HG03139 (cell line): ENCODE data around the gene NR3C1.
"Not testable (repeated sequence)": the region's sequence is repeated elsewhere in the genome, so short reads cannot be mapped to it uniquely, and the experiment has no call there.

ENCODE experiments used
- ATAC-seq: cut with Tn5 transposase; IDR thresholded peaks from one replicate; pipeline ENCODE4 v1.9.1; 2021; ENCODE audit not compliant: unreplicated experiment

Gene NR3C1

GRCh38 chr5:143341807-143342570 is 61.5 kb downstream of the NR3C1 start:
- no peak for ATAC-seq

GRCh38 chr5:143340891-143341685 is 62.4 kb downstream of the NR3C1 start:
- ATAC-seq: no peak

GRCh38 chr5:143338658-143339366 is 64.7 kb downstream of the NR3C1 start:
- ATAC-seq: no peak

GRCh38 chr5:143337946-143338345 is 65.5 kb downstream of the NR3C1 start:
- ATAC-seq: no peak

GRCh38 chr5:143336485-143336884 is 67.0 kb downstream of the NR3C1 start:
- ATAC-seq: no peak

GRCh38 chr5:143334903-143335302 is 68.6 kb downstream of the NR3C1 start:
- ATAC-seq: no peak

GRCh38 chr5:143334380-143334779 is 69.1 kb downstream of the NR3C1 start:
- ATAC-seq: not testable (repeated sequence)

- no peak for ATAC-seq
Observed at GRCh38 chr5:143331956-143332355, 71.5 kb downstream of the NR3C1 start.

- no peak for ATAC-seq
Observed at GRCh38 chr5:143329843-143330242, 73.6 kb downstream of the NR3C1 start.

- no peak for ATAC-seq
Observed at GRCh38 chr5:143328589-143329220, 74.8 kb downstream of the NR3C1 start.

GRCh38 chr5:143325086-143325485 is 78.4 kb downstream of the NR3C1 start:
- ATAC-seq: not testable (repeated sequence)

- ATAC-seq: not testable (repeated sequence)
Observed at GRCh38 chr5:143322931-143323630, 80.4 kb downstream of the NR3C1 start.

GRCh38 chr5:143322176-143322575 is 81.3 kb downstream of the NR3C1 start:
- no peak for ATAC-seq

- ATAC-seq: no peak
Observed at GRCh38 chr5:143319437-143320227, 83.9 kb downstream of the NR3C1 start.

- ATAC-seq: no peak
Observed at GRCh38 chr5:143318833-143319232, 84.7 kb downstream of the NR3C1 start.

GRCh38 chr5:143318270-143318669 is 85.2 kb downstream of the NR3C1 start:
- no peak for ATAC-seq

- no peak for ATAC-seq
Observed at GRCh38 chr5:143316844-143317631, 86.4 kb downstream of the NR3C1 start.

- ATAC-seq: no peak
Observed at GRCh38 chr5:143316337-143316736, 87.1 kb downstream of the NR3C1 start.

GRCh38 chr5:143315929-143316328 is 87.6 kb downstream of the NR3C1 start:
- ATAC-seq: no peak
